ENCODE data around the gene TRIM38.
"Not testable (repeated sequence)": the region's sequence is repeated elsewhere in the genome, so short reads cannot be mapped to it uniquely, and the experiment has no call there.

Gene TRIM38

GRCh38 chr6:25971187-25971821 lies 8.7 kb downstream of the TRIM38 start:
- DNase-seq (ENCODE audit: low spot score), result peak; percentile 77

- no peak for DNase-seq (ENCODE audit: low spot score)
Measured at GRCh38 chr6:25972128-25972527, 9.5 kb downstream of the TRIM38 start.

- DNase-seq (ENCODE audit: low spot score), result no peak
Measured at GRCh38 chr6:25972902-25973301, 10.3 kb downstream of the TRIM38 start.

- no peak for DNase-seq (ENCODE audit: low spot score)
Measured at GRCh38 chr6:25973923-25974555, 11.4 kb downstream of the TRIM38 start.

- DNase-seq (ENCODE audit: low spot score), result no peak
Measured at GRCh38 chr6:25975923-25976560, 13.4 kb downstream of the TRIM38 start.

GRCh38 chr6:25980935-25981334 lies 18.3 kb downstream of the TRIM38 start:
- no peak for DNase-seq (ENCODE audit: low spot score)

- no peak for DNase-seq (ENCODE audit: low spot score)
Measured at GRCh38 chr6:25981568-25982263, 19.1 kb downstream of the TRIM38 start.

GRCh38 chr6:25984265-25984664 lies 21.7 kb downstream of the TRIM38 start:
- DNase-seq (ENCODE audit: low spot score), result no peak

GRCh38 chr6:25987845-25988244 lies 25.2 kb downstream of the TRIM38 start:
- no peak for DNase-seq (ENCODE audit: low spot score)

- DNase-seq (ENCODE audit: low spot score), result no peak
Measured at GRCh38 chr6:25990172-25990873, 27.7 kb downstream of the TRIM38 start.

GRCh38 chr6:25991785-25992412 lies 29.3 kb downstream of the TRIM38 start:
- peak; percentile 67 for DNase-seq (ENCODE audit: low spot score)

- peak; percentile 79 for DNase-seq (ENCODE audit: low spot score)
Measured at GRCh38 chr6:25992413-25993340, 30.1 kb downstream of the TRIM38 start.

GRCh38 chr6:25993341-25993684 lies 30.7 kb downstream of the TRIM38 start:
- DNase-seq (ENCODE audit: low spot score), result not testable (repeated sequence)

GRCh38 chr6:25995507-25995906 lies 32.9 kb downstream of the TRIM38 start:
- DNase-seq (ENCODE audit: low spot score), result no peak

- DNase-seq (ENCODE audit: low spot score), result no peak
Measured at GRCh38 chr6:25997921-25998320, 35.3 kb downstream of the TRIM38 start.

- DNase-seq (ENCODE audit: low spot score), result no peak
Measured at GRCh38 chr6:25998379-25998778, 35.8 kb downstream of the TRIM38 start.

GRCh38 chr6:25999225-25999624 lies 36.6 kb downstream of the TRIM38 start:
- not testable (repeated sequence) for DNase-seq (ENCODE audit: low spot score)

GRCh38 chr6:26000366-26001144 lies 38.0 kb downstream of the TRIM38 start:
- DNase-seq (ENCODE audit: low spot score), result no peak

GRCh38 chr6:26003102-26003694 lies 40.6 kb downstream of the TRIM38 start:
- DNase-seq (ENCODE audit: low spot score), result peak; percentile 29
